Sigmoid colon (tissue), 7 donors: ENCODE data around the gene NR3C2. TPM values are rescaled to one million over a fixed set of nuclear protein-coding genes. Genes with fewer than 3 reads are reported as not detected.

Source experiments
- DNase-seq: peaks from one replicate; pipeline ENCODE4 v3.0.0-alpha.2; 2019
- H3K27ac ChIP-seq, 4 donors: fragments of 200-600 bp; sonication (generic); one replicate each; pipeline ENCODE4 v1.5.1; 2016 to 2019; ENCODE audit warnings: mild to moderate bottlenecking in 1 of 4
- H3K27me3 ChIP-seq, 3 donors: fragments of 200-600 bp; sonication (generic); one replicate each; pipeline ENCODE4 v1.5.1; 2019; ENCODE audit warnings: mild to moderate bottlenecking in 1 of 3
- H3K36me3 ChIP-seq, 4 donors: fragments of 200-600 bp; sonication (generic); one replicate each; pipeline ENCODE4 v1.5.1; 2016 to 2019
- H3K4me1 ChIP-seq, 4 donors: fragments of 200-600 bp; sonication (generic); one replicate each; pipeline ENCODE4 v1.5.1; 2017 to 2019
- H3K4me3 ChIP-seq, 4 donors: fragments of 200-600 bp; sonication (generic); one replicate each; pipeline ENCODE4 v1.5.1; 2017 to 2019; ENCODE audit warnings: mild to moderate bottlenecking in 2 of 4, moderate library complexity in 1 of 4
- H3K9me3 ChIP-seq, 4 donors: fragments of 200-600 bp in 3 of 4; sonication (generic) in 3 of 4; one replicate each; pipeline versions ENCODE4 v1.5.1 to v1.6.1; 2013 to 2019
- EP300 ChIP-seq, 4 donors: sonication (generic); formaldehyde crosslinking; IDR thresholded peaks; one replicate each; pipeline ENCODE4 v1.6.1; 2017; ENCODE audit warnings: antibody characterized with exemption in 4 of 4
- POLR2A ChIP-seq, 2 donors: fragments of 450-650 bp; IDR thresholded peaks; one replicate each; pipeline ENCODE4 v1.6.1; 2016; ENCODE audit warnings: antibody characterized with exemption in 2 of 2, mild to moderate bottlenecking in 2 of 2, moderate library complexity in 2 of 2
- POLR2AphosphoS5 ChIP-seq, 4 donors: sonication (generic); formaldehyde crosslinking; IDR thresholded peaks; one replicate each; pipeline ENCODE4 v1.6.1; 2017; ENCODE audit warnings: antibody characterized with exemption in 4 of 4
- WGBS, 2 donors: extraction: QIAGEN DNeasy Blood & Tissue Kit; methylation state at CpG; one replicate each; pipeline ENCODE4 v1.1.7; 2013; 5-methylcytosine and 5-hydroxymethylcytosine counted together
- intact Hi-C: fragments of 100-400 bp; cut with DNase I; formaldehyde crosslinking; loops from one replicate; pipeline ENCODE4 v1.15.1; 2023
- polyA plus RNA-seq, 3 donors: library from polyadenylated mRNA; stranded (reverse); fragments of 200-250 nt; gene quantifications; one replicate each; pipeline ENCODE4 v1.2.3, GENCODE V29; 2013
- total RNA-seq, 4 donors: library from RNA; depleted of rRNA; stranded (reverse); fragments of >200 nt; gene quantifications; one replicate each; pipeline ENCODE4 v1.1.0, GENCODE V29; 2016
- TF ChIP-seq, protein P1 (sequence below), 4 experiments: fragments of 450-650 bp in 3 of 4; fragments of 200-600 bp in 1 of 4; IDR thresholded peaks; one replicate each; pipeline ENCODE4 v1.5.1; 2016 to 2019; ENCODE audit warnings: antibody characterized with exemption in 4 of 4, mild to moderate bottlenecking in 3 of 4, moderate library complexity in 2 of 4
- donor health status: healthy with polysubstance abuse.
- donor health status: Bipolar disorder and iron deficiency.
- donor health status: healthy.

The NR3C2 gene
- total and polyA plus RNA-seq, 7 donors, result 15.6 to 34.9 (median 23.4) TPM

DNA sequence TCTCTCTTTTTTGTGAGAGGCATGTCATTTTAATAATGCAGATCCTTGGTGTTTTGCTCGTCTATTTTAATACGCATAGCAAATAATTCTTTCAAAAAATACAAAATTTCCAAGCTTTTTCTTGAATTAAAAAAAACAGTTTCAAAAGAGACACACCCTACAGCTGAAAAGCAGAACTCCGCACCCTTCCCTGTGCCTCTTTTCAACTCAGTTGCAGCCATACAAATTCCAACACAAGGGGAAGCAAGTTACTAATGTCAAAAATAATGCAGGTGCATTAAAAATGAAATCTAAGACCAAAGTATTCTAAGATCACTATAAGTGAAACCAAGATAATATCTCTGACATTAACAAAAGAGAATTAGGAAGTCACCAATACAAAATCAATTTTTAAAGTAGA is 66.6 kb downstream of the NR3C2 start:
- TF ChIP-seq POLR2A (IDR thresholded peaks at IDR 0.05) (no peak), EP300 (IDR thresholded peaks at IDR 0.05) (no peak), POLR2AphosphoS5 (IDR thresholded peaks at IDR 0.05) (no peak)
- TF ChIP-seq, protein P1, sequence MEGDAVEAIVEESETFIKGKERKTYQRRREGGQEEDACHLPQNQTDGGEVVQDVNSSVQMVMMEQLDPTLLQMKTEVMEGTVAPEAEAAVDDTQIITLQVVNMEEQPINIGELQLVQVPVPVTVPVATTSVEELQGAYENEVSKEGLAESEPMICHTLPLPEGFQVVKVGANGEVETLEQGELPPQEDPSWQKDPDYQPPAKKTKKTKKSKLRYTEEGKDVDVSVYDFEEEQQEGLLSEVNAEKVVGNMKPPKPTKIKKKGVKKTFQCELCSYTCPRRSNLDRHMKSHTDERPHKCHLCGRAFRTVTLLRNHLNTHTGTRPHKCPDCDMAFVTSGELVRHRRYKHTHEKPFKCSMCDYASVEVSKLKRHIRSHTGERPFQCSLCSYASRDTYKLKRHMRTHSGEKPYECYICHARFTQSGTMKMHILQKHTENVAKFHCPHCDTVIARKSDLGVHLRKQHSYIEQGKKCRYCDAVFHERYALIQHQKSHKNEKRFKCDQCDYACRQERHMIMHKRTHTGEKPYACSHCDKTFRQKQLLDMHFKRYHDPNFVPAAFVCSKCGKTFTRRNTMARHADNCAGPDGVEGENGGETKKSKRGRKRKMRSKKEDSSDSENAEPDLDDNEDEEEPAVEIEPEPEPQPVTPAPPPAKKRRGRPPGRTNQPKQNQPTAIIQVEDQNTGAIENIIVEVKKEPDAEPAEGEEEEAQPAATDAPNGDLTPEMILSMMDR (IDR thresholded peaks at IDR 0.05), result no peak
- peaks cover 0 to 12% (median 3%) of the 10 kb centered on the region in 4 donors for H3K4me1 ChIP-seq
- DNase-seq, result no peak
- H3K4me3 ChIP-seq, result peak overlapping the region in 3 of 4 donors; percentile 23 to 38 (median 38)
- H3K27ac ChIP-seq, result peak overlapping the region in 2 of 4 donors; percentile 48 to 54
- H3K36me3 ChIP-seq, result no peaks in the 10 kb centered on the region
- no peaks in the 10 kb centered on the region for H3K27me3 ChIP-seq
- no peaks in the 10 kb centered on the region for H3K9me3 ChIP-seq
- intact Hi-C loops, result loop anchor here (5.0 kb wide), 1 partner anchor 67 kb away; the partner anchor contains the start of gene NR3C2
- WGBS, 2 donors, result 50 to 54% methylated on average over 3 of the region's 3 CpGs

DNA sequence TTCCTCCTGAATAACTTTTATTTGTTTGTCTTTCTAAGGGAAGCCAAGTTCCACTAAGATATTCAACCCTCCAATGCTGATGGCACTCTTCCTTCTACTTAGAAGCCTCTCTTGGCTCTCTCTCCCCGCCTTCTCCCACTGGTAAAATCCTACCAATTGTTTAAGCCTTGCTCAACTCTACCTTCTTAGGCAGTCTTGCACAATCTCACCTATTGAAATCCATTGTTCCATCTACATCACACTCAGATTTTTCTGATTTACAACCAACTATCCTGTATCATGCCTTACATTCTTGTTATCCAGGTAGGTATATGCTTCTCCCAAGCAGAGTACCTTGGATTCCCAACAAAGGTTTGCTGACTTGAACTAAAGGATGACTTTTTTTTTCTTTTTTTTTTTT is 69.1 kb downstream of the NR3C2 start:
- H3K4me3 ChIP-seq, result no peak overlapping the region
- intact Hi-C loops, result no loop called here
- no peaks in the 10 kb centered on the region for H3K9me3 ChIP-seq
- H3K4me1 ChIP-seq, result peaks cover 0 to 12% (median 3%) of the 10 kb centered on the region in 4 donors
- DNase-seq, result no peak
- H3K27ac ChIP-seq, result no peak overlapping the region
- TF ChIP-seq EP300 (IDR thresholded peaks at IDR 0.05) (no peak), POLR2AphosphoS5 (IDR thresholded peaks at IDR 0.05) (no peak), POLR2A (IDR thresholded peaks at IDR 0.05) (no peak)
- WGBS, 2 donors, result 93 to 100% methylated on average over 1 of the region's 1 CpG
- H3K27me3 ChIP-seq, result no peaks in the 10 kb centered on the region
- H3K36me3 ChIP-seq, result no peaks in the 10 kb centered on the region

- no peak overlapping the region for H3K27ac ChIP-seq
Observed at GRCh38 chr4:148369919-148370318, 72.3 kb downstream of the NR3C2 start.

GRCh38 chr4:148367756-148368155 is 74.5 kb downstream of the NR3C2 start:
- intact Hi-C loops, result no loop called here
- Histone ChIP-seq H3K4me1 (peaks cover 0 to 8% (median 3%) of the 10 kb centered on the region in 4 donors), H3K27me3 (no peaks in the 10 kb centered on the region), H3K27ac (no peak overlapping the region), H3K36me3 (no peaks in the 10 kb centered on the region), H3K9me3 (no peaks in the 10 kb centered on the region), H3K4me3 (no peak overlapping the region)
- TF ChIP-seq, protein P1 (IDR thresholded peaks at IDR 0.05), result no peak
- no peak for TF ChIP-seq EP300 (IDR thresholded peaks at IDR 0.05)
- no peak for TF ChIP-seq POLR2AphosphoS5 (IDR thresholded peaks at IDR 0.05)
- 83 to 87% methylated on average over 4 of the region's 4 CpGs for WGBS, 2 donors
- DNase-seq, result no peak

More at GRCh38 chr4:148369919-148370318, 72.3 kb downstream of the NR3C2 start:
- DNase-seq, result no peak
- H3K4me3 ChIP-seq, result no peak overlapping the region
- TF ChIP-seq POLR2AphosphoS5 (IDR thresholded peaks at IDR 0.05) (no peak), POLR2A (IDR thresholded peaks at IDR 0.05) (no peak), EP300 (IDR thresholded peaks at IDR 0.05) (no peak)
- TF ChIP-seq, protein P1 (IDR thresholded peaks at IDR 0.05), result no peak
- H3K27me3 ChIP-seq, result no peaks in the 10 kb centered on the region
- WGBS, 2 donors, result 81 to 85% methylated on average over 3 of the region's 3 CpGs
- peaks cover 0 to 8% (median 3%) of the 10 kb centered on the region in 4 donors for H3K4me1 ChIP-seq
- H3K9me3 ChIP-seq, result no peaks in the 10 kb centered on the region
- intact Hi-C loops, result no loop called here
- H3K36me3 ChIP-seq, result no peaks in the 10 kb centered on the region

GRCh38 chr4:148366251-148366650 is 76.0 kb downstream of the NR3C2 start:
- Histone ChIP-seq H3K36me3 (no peaks in the 10 kb centered on the region), H3K4me1 (peaks cover 0 to 8% (median 3%) of the 10 kb centered on the region in 4 donors), H3K4me3 (no peak overlapping the region), H3K27ac (no peak overlapping the region), H3K9me3 (no peaks in the 10 kb centered on the region), H3K27me3 (no peaks in the 10 kb centered on the region)
- intact Hi-C loops, result no loop called here
- TF ChIP-seq EP300 (IDR thresholded peaks at IDR 0.05), result no peak
- no peak for TF ChIP-seq POLR2AphosphoS5 (IDR thresholded peaks at IDR 0.05)
- TF ChIP-seq, protein P1 (IDR thresholded peaks at IDR 0.05), result no peak
- no peak for TF ChIP-seq POLR2A (IDR thresholded peaks at IDR 0.05)
- DNase-seq, result no peak
